Vagina (tissue), 2 donors: ENCODE measurements around the gene KIF5A. TPM values are rescaled to one million over a fixed set of nuclear protein-coding genes. Genes with fewer than 3 reads are reported as not detected.
"Not testable (repeated sequence)": the region's sequence is repeated elsewhere in the genome, so short reads cannot be mapped to it uniquely, and the experiment has no call there.

Source experiments
- DNase-seq, 2 donors: peaks; one replicate each; pipeline ENCODE4 v3.0.0-alpha.2; 2017; ENCODE audit errors: extremely low spot score in 2 of 2
- H3K27ac ChIP-seq: fragments of 200-600 bp; sonication (generic); one replicate; pipeline ENCODE4 v1.5.1; 2019
- H3K27me3 ChIP-seq: fragments of 200-600 bp; sonication (generic); one replicate; pipeline ENCODE4 v1.5.1; 2019
- H3K36me3 ChIP-seq, 2 donors: fragments of 200-600 bp; sonication (generic); one replicate each; pipeline ENCODE4 v1.5.1; 2017 to 2019
- H3K4me1 ChIP-seq: fragments of 200-600 bp; sonication (generic); one replicate; pipeline ENCODE4 v1.5.1; 2019
- H3K4me3 ChIP-seq, 2 donors: fragments of 200-600 bp; sonication (generic); 1 replicate in 1 of 2; 2 replicates in 1 of 2; pipeline ENCODE4 v1.5.1; 2016 to 2019
- H3K9me3 ChIP-seq: fragments of 200-600 bp; sonication (generic); one replicate; pipeline ENCODE4 v1.5.1; 2019
- CTCF ChIP-seq, 3 experiments: fragments of 450-650 bp in 2 of 3; fragments of 200-600 bp in 1 of 3; sonication (generic) in 1 of 3; IDR thresholded peaks; one replicate each; pipeline ENCODE4 v1.5.1; 2017 to 2019; ENCODE audit warnings: antibody characterized with exemption in 3 of 3, mild to moderate bottlenecking in 2 of 3, moderate library complexity in 2 of 3
- POLR2A ChIP-seq, 2 donors: fragments of 450-650 bp; IDR thresholded peaks; one replicate each; pipeline ENCODE4 v1.6.1; 2017; ENCODE audit warnings: antibody characterized with exemption in 2 of 2, mild to moderate bottlenecking in 2 of 2, moderate library complexity in 2 of 2
- POLR2AphosphoS5 ChIP-seq, 2 donors: sonication (generic); formaldehyde crosslinking; IDR thresholded peaks; one replicate each; pipeline ENCODE4 v1.9.0; 2017; ENCODE audit warnings: antibody characterized with exemption in 2 of 2, mild to moderate bottlenecking in 2 of 2, low read depth in 1 of 2; ENCODE audit not compliant: insufficient read depth in 1 of 2
- intact Hi-C: fragments of 100-400 bp; cut with DNase I; formaldehyde crosslinking; loops from one replicate; pipeline ENCODE4 v1.15.1; 2023
- total RNA-seq: library from RNA; depleted of rRNA; stranded (reverse); fragments of >200 nt; gene quantifications from one replicate; pipeline ENCODE4 v1.2.3, GENCODE V29; 2016

The KIF5A gene
- total RNA-seq, 1 donor from 2014 or later: 4.4 TPM

GRCh38 chr12:57515934-57516541 lies 33.8 kb upstream of the KIF5A start:
- TF ChIP-seq CTCF (IDR thresholded peaks at IDR 0.05) (no peak), POLR2A (IDR thresholded peaks at IDR 0.05) (no peak), POLR2AphosphoS5 (IDR thresholded peaks at IDR 0.05; ENCODE audit: insufficient read depth in 1 of 2, low read depth in 1 of 2) (no peak)
- H3K27ac ChIP-seq: no peak overlapping the region
- H3K4me1 ChIP-seq: peaks cover 33% of the 10 kb centered on the region
- no peak overlapping the region for H3K4me3 ChIP-seq
- peaks cover 0 to 58% of the 10 kb centered on the region in 2 donors for H3K36me3 ChIP-seq
- intact Hi-C loops: no loop called here
- no peaks in the 10 kb centered on the region for H3K27me3 ChIP-seq
- no peaks in the 10 kb centered on the region for H3K9me3 ChIP-seq
- DNase-seq: no peak

- Histone ChIP-seq H3K27ac (peak overlapping the region; percentile 99), H3K4me1 (peaks cover 40% of the 10 kb centered on the region), H3K36me3 (peaks cover 0 to 53% of the 10 kb centered on the region in 2 donors), H3K27me3 (no peaks in the 10 kb centered on the region), H3K9me3 (no peaks in the 10 kb centered on the region), H3K4me3 (no peak overlapping the region)
- TF ChIP-seq POLR2A (IDR thresholded peaks at IDR 0.05) (no peak), CTCF (IDR thresholded peaks at IDR 0.05) (no peak), POLR2AphosphoS5 (IDR thresholded peaks at IDR 0.05; ENCODE audit: insufficient read depth in 1 of 2, low read depth in 1 of 2) (no peak)
- no peak for DNase-seq
- intact Hi-C loops: no loop called here
These were observed 33.2 kb upstream of the KIF5A start for GRCh38 chr12:57516617-57517153.

GRCh38 chr12:57517187-57517586 lies 32.7 kb upstream of the KIF5A start:
- Histone ChIP-seq H3K27me3 (no peaks in the 10 kb centered on the region), H3K36me3 (peaks cover 0 to 48% of the 10 kb centered on the region in 2 donors), H3K4me1 (peaks cover 45% of the 10 kb centered on the region), H3K4me3 (no peak overlapping the region), H3K9me3 (no peaks in the 10 kb centered on the region), H3K27ac (peak overlapping the region; percentile 99)
- no peak for DNase-seq
- TF ChIP-seq POLR2AphosphoS5 (IDR thresholded peaks at IDR 0.05; ENCODE audit: insufficient read depth in 1 of 2, low read depth in 1 of 2) (peak in 1 of 2 donors; percentile 18), CTCF (IDR thresholded peaks at IDR 0.05) (no peak), POLR2A (IDR thresholded peaks at IDR 0.05) (no peak)
- intact Hi-C loops: no loop called here

GRCh38 chr12:57517718-57518117 lies 32.1 kb upstream of the KIF5A start:
- intact Hi-C loops, H3K4me3 ChIP-seq: not testable (repeated sequence)
- peaks cover 46% of the 10 kb centered on the region for H3K4me1 ChIP-seq

GRCh38 chr12:57518176-57518919 lies 31.5 kb upstream of the KIF5A start:
- DNase-seq: no peak
- intact Hi-C loops: no loop called here
- TF ChIP-seq POLR2AphosphoS5 (IDR thresholded peaks at IDR 0.05; ENCODE audit: insufficient read depth in 1 of 2, low read depth in 1 of 2): no peak
- Histone ChIP-seq H3K9me3 (no peaks in the 10 kb centered on the region), H3K36me3 (peaks cover 0 to 36% of the 10 kb centered on the region in 2 donors), H3K27me3 (no peaks in the 10 kb centered on the region), H3K4me3 (peak overlapping the region; percentile 82 to 90), H3K27ac (peak overlapping the region; percentile 99), H3K4me1 (peaks cover 49% of the 10 kb centered on the region)

More at GRCh38 chr12:57517718-57518117, 32.1 kb upstream of the KIF5A start:
- Histone ChIP-seq H3K27ac (peak overlapping the region; percentile 99), H3K36me3 (peaks cover 0 to 43% of the 10 kb centered on the region in 2 donors)
- not testable (repeated sequence) for H3K27me3 ChIP-seq, DNase-seq, H3K9me3 ChIP-seq
